Neural crest cell (in vitro differentiated cells): ENCODE data around the gene RNF208. TPM values are rescaled to one million over a fixed set of nuclear protein-coding genes. Genes with fewer than 3 reads are reported as not detected.

Experiments used
- DNase-seq: peaks from one replicate; pipeline ENCODE4 v3.0.0; 2021; ENCODE audit warnings: low read depth, mixed read lengths, low spot score
- H3K27ac Mint-ChIP-seq: one replicate; pipeline ENCODE4 v1.8.0; 2021; ENCODE audit warnings: mild to moderate bottlenecking, mixed read lengths; ENCODE audit not compliant: unreplicated experiment
- H3K27me3 Mint-ChIP-seq: 2 replicates; pipeline ENCODE4 v1.8.0; 2021; ENCODE audit warnings: low read depth, mild to moderate bottlenecking, mixed read lengths
- H3K36me3 Mint-ChIP-seq: 2 replicates; pipeline ENCODE4 v1.8.0; 2021; ENCODE audit warnings: low read depth, mild to moderate bottlenecking, mixed read lengths
- H3K4me1 Mint-ChIP-seq: 2 replicates; pipeline ENCODE4 v1.8.0; 2021; ENCODE audit warnings: mixed read lengths
- H3K4me3 Mint-ChIP-seq: one replicate; pipeline ENCODE4 v1.8.0; 2021; ENCODE audit warnings: mild to moderate bottlenecking, mixed read lengths
- H3K9me3 Mint-ChIP-seq: 2 replicates; pipeline ENCODE4 v1.8.0; 2021; ENCODE audit warnings: mixed read lengths
- CTCF ChIP-seq: fragments of 200-600 bp; sonication (generic); conservative IDR thresholded peaks from 2 replicates; pipeline ENCODE4 v1.5.0; 2021; ENCODE audit warnings: antibody characterized with exemption, mild to moderate bottlenecking
- total RNA-seq: library from RNA; stranded (reverse); gene quantifications from 2 replicates; pipeline ENCODE4 v1.2.1, GENCODE V29; 2021

The RNF208 gene
- total RNA-seq, 1 donor from 2014 or later = 10.1 TPM

- DNase-seq = no peak
- H3K4me3 Mint-ChIP-seq = no peak overlapping the region
- no peaks in the 10 kb centered on the region for H3K36me3 Mint-ChIP-seq
- H3K9me3 Mint-ChIP-seq = no peaks in the 10 kb centered on the region
- no peak overlapping the region for H3K27ac Mint-ChIP-seq
- H3K27me3 Mint-ChIP-seq = no peaks in the 10 kb centered on the region
- no peak for TF ChIP-seq CTCF
- peaks cover 5% of the 10 kb centered on the region for H3K4me1 Mint-ChIP-seq
These were observed 12.1 kb upstream of the RNF208 start for GRCh38 chr9:137234055-137234697.

GRCh38 chr9:137233143-137233980 lies 11.3 kb upstream of the RNF208 start:
- no peak for DNase-seq
- Mint-ChIP-seq H3K36me3 (no peaks in the 10 kb centered on the region), H3K4me1 (no peaks in the 10 kb centered on the region), H3K9me3 (no peaks in the 10 kb centered on the region), H3K4me3 (no peak overlapping the region), H3K27me3 (no peaks in the 10 kb centered on the region), H3K27ac (no peak overlapping the region)
- no peak for TF ChIP-seq CTCF

GRCh38 chr9:137232510-137232909 lies 10.5 kb upstream of the RNF208 start:
- Mint-ChIP-seq H3K27me3 (peaks cover 2% of the 10 kb centered on the region), H3K27ac (no peak overlapping the region)
- no peak for DNase-seq

GRCh38 chr9:137232101-137232500 lies 10.1 kb upstream of the RNF208 start:
- Mint-ChIP-seq H3K4me3 (no peak overlapping the region), H3K4me1 (peaks cover 4% of the 10 kb centered on the region), H3K27ac (no peak overlapping the region), H3K27me3 (peaks cover 3% of the 10 kb centered on the region), H3K9me3 (no peaks in the 10 kb centered on the region), H3K36me3 (no peaks in the 10 kb centered on the region)
- TF ChIP-seq CTCF = no peak
- no peak for DNase-seq

More at GRCh38 chr9:137232510-137232909, 10.5 kb upstream of the RNF208 start:
- H3K4me3 Mint-ChIP-seq = no peak overlapping the region
- no peaks in the 10 kb centered on the region for H3K36me3 Mint-ChIP-seq
- no peaks in the 10 kb centered on the region for H3K9me3 Mint-ChIP-seq
- no peak for TF ChIP-seq CTCF
- peaks cover 2% of the 10 kb centered on the region for H3K4me1 Mint-ChIP-seq

- peaks cover 3% of the 10 kb centered on the region for H3K27me3 Mint-ChIP-seq
- peaks cover 4% of the 10 kb centered on the region for H3K4me1 Mint-ChIP-seq
These were observed 9.5 kb upstream of the RNF208 start for GRCh38 chr9:137231372-137232039.

More at GRCh38 chr9:137231372-137232039, 9.5 kb upstream of the RNF208 start:
- Mint-ChIP-seq H3K27ac (no peak overlapping the region), H3K36me3 (no peaks in the 10 kb centered on the region), H3K4me3 (no peak overlapping the region), H3K9me3 (no peaks in the 10 kb centered on the region)
- TF ChIP-seq CTCF = no peak
- DNase-seq = no peak
